Effector memory CD8-positive, alpha-beta T cell (primary cell): ENCODE data around the gene GRN.
"Not testable (repeated sequence)": the region's sequence is repeated elsewhere in the genome, so short reads cannot be mapped to it uniquely, and the experiment has no call there.

ENCODE experiments used
- ATAC-seq: fragments of 150-1000 bp; cut with Tn5 transposase; replicated peaks from 2 replicates; pipeline ENCODE4 v1.10.0; 2021; ENCODE audit warnings: mild to moderate bottlenecking, moderate library complexity
- DNase-seq, 3 experiments: peaks; one replicate each; pipeline ENCODE4 v3.0.0; 2021
- H3K27ac Mint-ChIP-seq, 2 donors: one replicate each; pipeline ENCODE4 v1.8.0; 2022; ENCODE audit warnings: mild to moderate bottlenecking in 2 of 2, mixed read lengths in 2 of 2, moderate library complexity in 2 of 2
- H3K27me3 Mint-ChIP-seq, 2 donors: one replicate each; pipeline ENCODE4 v1.8.0; 2022; ENCODE audit warnings: mixed read lengths in 2 of 2
- H3K36me3 Mint-ChIP-seq: one replicate; pipeline ENCODE4 v1.8.0; 2022; ENCODE audit warnings: mild to moderate bottlenecking, moderate library complexity, mixed read lengths; ENCODE audit not compliant: insufficient read depth
- H3K4me1 Mint-ChIP-seq, 2 donors: one replicate each; pipeline ENCODE4 v1.8.0; 2022; ENCODE audit warnings: low read depth in 2 of 2, mixed read lengths in 2 of 2
- H3K4me3 Mint-ChIP-seq, 2 donors: one replicate each; pipeline ENCODE4 v1.8.0; 2022; ENCODE audit warnings: mild to moderate bottlenecking in 2 of 2, mixed read lengths in 2 of 2, moderate library complexity in 2 of 2
- H3K9me3 Mint-ChIP-seq, 2 donors: one replicate each; pipeline ENCODE4 v1.8.0; 2022; ENCODE audit warnings: mixed read lengths in 2 of 2

Gene GRN

DNA sequence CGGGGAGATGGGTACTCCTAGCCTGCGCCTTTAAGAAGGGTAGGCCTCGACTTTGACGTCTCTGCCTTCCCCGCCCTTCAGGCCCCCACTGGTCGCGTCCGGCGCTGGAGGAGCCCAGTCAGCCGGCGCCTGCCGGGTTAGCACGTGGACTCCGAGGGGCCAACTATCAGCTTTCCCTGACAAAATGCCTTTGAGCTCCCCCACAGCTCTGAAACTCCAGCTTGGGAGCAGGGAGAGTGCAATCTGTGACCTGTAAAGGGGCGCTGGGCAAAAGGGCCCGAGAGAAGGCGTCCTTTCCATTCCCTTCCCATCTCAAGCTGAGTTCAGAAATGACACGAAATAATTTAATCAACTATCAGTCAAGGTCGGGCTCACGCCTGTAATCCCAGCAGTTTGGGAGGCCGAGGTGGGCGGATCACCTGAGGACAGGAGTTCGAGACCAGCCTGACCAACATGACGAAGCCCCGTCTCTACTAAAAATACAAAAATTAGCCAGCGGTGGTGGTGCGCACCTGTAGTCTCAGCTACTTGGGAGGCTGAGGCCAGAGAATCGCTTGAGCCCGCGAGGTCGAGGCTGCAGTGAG, 18.1 kb upstream of the GRN start:
- Mint-ChIP-seq H3K36me3 (peaks cover 28% of the 10 kb centered on the region), H3K4me3 (peak overlapping the region; percentile 90 to 96), H3K9me3 (no peaks in the 10 kb centered on the region), H3K27ac (peak overlapping the region; percentile 90 to 94), H3K27me3 (no peaks in the 10 kb centered on the region), H3K4me1 (peaks cover 22 to 25% of the 10 kb centered on the region in 2 donors)
- DNase-seq (peak; percentile 91), ATAC-seq (peak; percentile 75)

DNA sequence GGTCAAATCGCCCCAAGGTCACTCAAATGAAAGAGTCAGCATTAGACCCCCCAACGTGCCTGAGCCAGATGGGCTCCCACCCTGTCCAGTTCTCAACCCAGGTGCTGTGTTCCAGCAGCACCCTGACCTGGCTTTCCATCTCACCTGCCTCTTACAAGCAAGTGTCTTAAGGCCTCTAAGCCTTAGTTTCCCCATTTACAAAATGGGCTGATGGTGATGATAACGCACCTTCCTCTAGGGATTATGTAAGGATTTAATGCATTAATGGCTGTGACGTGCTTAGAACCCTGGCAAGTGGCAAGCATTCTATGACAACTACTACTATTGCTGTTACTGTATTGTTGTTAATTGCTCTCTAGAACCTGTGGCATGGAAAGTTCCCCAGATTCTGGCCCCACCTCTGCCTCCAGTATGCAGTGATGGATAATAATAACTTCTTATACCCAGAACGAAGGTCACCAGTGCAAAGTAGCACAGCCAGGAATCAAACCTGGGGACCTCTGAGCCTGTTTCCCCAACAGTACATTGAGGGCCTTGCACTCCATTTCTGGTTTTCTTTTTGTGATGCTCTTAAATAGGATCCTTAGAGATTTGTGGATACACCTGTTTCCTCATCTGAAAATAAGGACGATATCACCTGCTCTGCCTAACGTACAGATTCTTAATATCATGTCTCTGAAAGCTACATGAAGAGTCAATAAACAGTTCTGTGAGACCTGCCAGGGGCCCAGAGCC, 17.2 kb upstream of the GRN start:
- ATAC-seq, result no peak
- peak overlapping the region in 1 of 2 donors; percentile 19 for H3K4me3 Mint-ChIP-seq
- H3K27ac Mint-ChIP-seq, result no peak overlapping the region
- DNase-seq, result no peak
- H3K27me3 Mint-ChIP-seq, result no peaks in the 10 kb centered on the region
- H3K4me1 Mint-ChIP-seq, result peaks cover 18 to 21% of the 10 kb centered on the region in 2 donors
- H3K9me3 Mint-ChIP-seq, result no peaks in the 10 kb centered on the region
- peaks cover 26% of the 10 kb centered on the region for H3K36me3 Mint-ChIP-seq

DNA sequence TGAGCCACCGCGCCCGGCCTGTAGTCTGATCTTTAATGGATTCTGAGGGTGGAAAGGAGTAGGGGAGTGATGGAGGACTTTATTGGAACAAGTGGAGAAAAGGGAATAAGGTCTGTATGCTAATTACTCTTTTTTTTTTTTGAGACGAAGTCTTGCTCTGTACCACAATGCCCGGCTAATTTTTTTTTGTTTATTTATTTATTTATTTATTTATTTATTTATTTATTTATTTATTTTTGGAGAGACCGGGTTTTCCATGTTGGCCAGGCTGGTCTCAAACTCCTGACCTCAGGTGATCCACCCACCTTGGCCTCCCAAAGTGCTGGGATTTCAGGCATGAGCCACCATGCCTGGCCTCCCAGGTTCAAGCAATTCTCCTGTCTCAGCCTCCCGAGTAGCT, 15.6 kb upstream of the GRN start:
- DNase-seq, H3K27me3 Mint-ChIP-seq, H3K27ac Mint-ChIP-seq, ATAC-seq, H3K4me3 Mint-ChIP-seq, H3K9me3 Mint-ChIP-seq: not testable (repeated sequence)
- H3K4me1 Mint-ChIP-seq, result peaks cover 17% of the 10 kb centered on the region in 2 donors
- peaks cover 20% of the 10 kb centered on the region for H3K36me3 Mint-ChIP-seq

DNA sequence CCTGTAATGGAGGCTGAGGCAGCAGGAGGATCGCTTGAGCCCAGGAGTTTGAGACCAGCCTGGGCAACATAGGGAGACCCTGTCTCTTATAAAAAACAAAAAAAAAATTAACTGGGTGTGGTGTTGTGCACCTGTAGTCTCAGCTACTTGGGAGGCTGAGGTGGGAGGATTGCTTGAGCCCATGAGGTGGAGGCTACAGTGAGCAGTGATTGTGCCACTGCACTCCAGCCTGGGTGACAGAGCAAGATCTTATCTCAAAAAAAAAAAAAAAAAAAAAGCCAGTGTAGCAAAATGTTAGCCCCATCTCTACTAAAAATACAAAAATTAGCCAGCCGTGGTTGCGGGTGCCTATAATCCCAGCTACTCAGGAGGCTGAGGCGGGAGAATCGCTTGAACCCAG, 14.8 kb upstream of the GRN start:
- not testable (repeated sequence) for H3K27me3 Mint-ChIP-seq, H3K9me3 Mint-ChIP-seq, H3K27ac Mint-ChIP-seq, ATAC-seq, H3K4me3 Mint-ChIP-seq, DNase-seq
- Mint-ChIP-seq H3K36me3 (peaks cover 15% of the 10 kb centered on the region), H3K4me1 (peaks cover 14% of the 10 kb centered on the region in 2 donors)

DNA sequence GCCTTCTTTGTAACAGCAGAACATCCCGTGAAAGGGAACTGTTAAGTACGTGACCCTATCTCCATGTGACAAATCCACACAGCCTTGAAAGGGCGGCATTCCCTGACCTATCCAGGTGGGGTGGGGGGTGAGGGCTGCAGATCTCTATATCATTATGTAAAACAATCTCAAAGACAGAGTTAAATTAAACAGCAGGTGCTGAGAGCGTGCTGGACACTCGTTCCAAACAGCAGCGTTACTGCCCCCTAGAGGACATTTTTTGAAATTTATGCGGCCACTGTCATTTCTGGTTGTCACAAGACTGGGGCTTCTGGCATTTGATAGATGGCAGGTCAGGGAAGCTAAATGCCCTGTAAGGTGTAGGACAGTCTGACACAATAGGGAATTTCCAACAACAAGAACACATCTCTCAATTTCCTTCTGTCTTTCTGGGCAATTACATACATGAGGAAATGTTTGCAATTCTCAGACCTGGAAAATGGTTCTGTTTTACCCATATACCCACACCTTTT, 13.8 kb upstream of the GRN start:
- Mint-ChIP-seq H3K27me3 (no peaks in the 10 kb centered on the region), H3K4me1 (peaks cover 8% of the 10 kb centered on the region in 2 donors), H3K9me3 (no peaks in the 10 kb centered on the region), H3K36me3 (peaks cover 4% of the 10 kb centered on the region), H3K4me3 (no peak overlapping the region), H3K27ac (no peak overlapping the region)
- DNase-seq, result peak; percentile 77 to 78 (median 77)
- peak; percentile 28 for ATAC-seq

DNA sequence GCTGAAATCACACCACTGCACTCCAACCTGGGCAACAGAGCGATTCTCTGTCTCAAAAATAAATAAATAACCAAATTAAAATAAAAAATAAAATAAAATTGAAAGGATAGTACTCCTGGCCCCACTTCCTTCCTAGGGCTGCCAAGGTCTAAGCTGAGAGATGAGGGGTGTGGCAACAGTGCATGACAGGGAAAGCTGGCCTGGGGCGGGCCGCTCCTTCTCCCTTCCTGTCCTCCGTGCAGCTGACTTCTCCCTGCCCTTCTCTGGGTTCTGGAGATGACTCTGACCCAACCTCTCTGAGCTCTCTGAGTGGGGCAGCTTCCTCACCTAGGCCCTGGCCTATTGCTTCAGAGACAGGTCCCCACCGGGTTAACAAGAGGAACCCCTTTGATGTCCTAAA, 11.7 kb upstream of the GRN start:
- DNase-seq (no peak), ATAC-seq (no peak)
- Mint-ChIP-seq H3K9me3 (no peaks in the 10 kb centered on the region), H3K27me3 (peaks cover 8 to 11% of the 10 kb centered on the region in 2 donors), H3K27ac (no peak overlapping the region), H3K4me1 (peaks cover 4% of the 10 kb centered on the region in 2 donors), H3K4me3 (no peak overlapping the region), H3K36me3 (no peaks in the 10 kb centered on the region)

DNA sequence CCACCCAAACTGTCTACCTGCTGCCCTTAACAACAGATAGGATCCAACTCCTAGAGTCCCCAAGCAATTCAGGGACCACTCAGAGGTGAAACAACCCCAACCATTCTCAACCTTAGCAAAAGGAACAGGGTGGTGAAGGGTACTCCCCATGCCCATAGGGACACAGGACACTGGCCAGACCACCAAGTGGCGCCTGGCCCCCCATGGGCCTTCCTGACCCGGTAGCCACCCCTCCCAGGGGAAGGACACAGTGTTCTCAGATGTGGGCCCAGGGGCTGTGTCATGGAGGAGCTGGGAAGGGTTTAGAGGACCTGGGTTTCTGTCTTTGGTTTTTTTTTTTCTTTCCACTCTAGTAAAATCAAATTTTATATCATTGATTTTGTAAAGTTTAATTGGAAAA, 10.8 kb upstream of the GRN start:
- Mint-ChIP-seq H3K36me3 (no peaks in the 10 kb centered on the region), H3K27me3 (peaks cover 14 to 15% of the 10 kb centered on the region in 2 donors), H3K4me1 (peaks cover 4 to 8% of the 10 kb centered on the region in 2 donors), H3K4me3 (no peak overlapping the region), H3K27ac (no peak overlapping the region), H3K9me3 (no peaks in the 10 kb centered on the region)
- DNase-seq (no peak), ATAC-seq (no peak)

DNA sequence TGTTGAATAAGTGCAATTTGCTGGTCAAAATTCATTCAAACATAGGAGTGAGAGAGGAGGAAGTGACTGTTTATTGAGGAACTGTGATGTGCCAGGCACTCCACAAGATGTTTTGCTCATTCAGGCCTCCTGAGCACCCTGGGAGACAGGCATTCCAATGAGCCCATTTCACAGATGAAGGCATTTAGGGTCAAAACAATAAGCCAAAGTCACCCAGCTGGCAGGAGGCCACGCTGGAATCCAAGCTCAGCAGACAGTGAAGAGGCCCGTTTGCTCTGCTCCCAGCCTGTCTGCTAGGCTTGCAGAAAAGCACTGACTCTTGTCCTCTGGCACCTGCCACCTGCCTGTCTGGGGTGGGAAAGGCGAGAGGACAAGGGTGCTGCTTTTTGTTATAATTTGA, 10.4 kb upstream of the GRN start:
- H3K27ac Mint-ChIP-seq, result no peak overlapping the region
- ATAC-seq (no peak), DNase-seq (no peak)
- H3K9me3 Mint-ChIP-seq, result no peaks in the 10 kb centered on the region
- H3K4me3 Mint-ChIP-seq, result no peak overlapping the region
- H3K4me1 Mint-ChIP-seq, result peaks cover 4 to 8% of the 10 kb centered on the region in 2 donors
- H3K27me3 Mint-ChIP-seq, result peaks cover 14 to 15% of the 10 kb centered on the region in 2 donors
- H3K36me3 Mint-ChIP-seq, result no peaks in the 10 kb centered on the region

DNA sequence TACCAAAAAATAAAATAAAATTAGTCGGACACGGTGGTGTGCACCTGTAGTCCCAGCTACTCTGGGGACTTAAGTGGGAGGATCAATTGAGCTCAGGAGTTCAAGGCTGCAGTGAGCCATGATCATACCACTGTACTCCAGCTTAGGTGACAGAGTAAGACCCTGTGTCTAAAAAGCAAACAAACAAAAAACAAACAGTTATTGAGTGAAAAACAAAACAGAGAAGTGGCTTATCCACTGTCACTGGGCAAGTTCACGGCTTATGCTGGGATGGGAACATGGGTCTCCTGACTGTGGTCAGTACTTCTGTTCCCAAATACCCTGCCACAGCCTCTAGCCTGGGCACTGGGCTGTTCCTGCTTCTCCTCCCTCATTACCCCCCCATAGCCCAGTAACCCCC, 9.5 kb upstream of the GRN start:
- no peak overlapping the region for H3K4me3 Mint-ChIP-seq
- H3K4me1 Mint-ChIP-seq, result peaks cover 4 to 8% of the 10 kb centered on the region in 2 donors
- no peaks in the 10 kb centered on the region for H3K36me3 Mint-ChIP-seq
- DNase-seq (no peak), ATAC-seq (no peak)
- no peak overlapping the region for H3K27ac Mint-ChIP-seq
- no peaks in the 10 kb centered on the region for H3K9me3 Mint-ChIP-seq
- peaks cover 14 to 21% of the 10 kb centered on the region in 2 donors for H3K27me3 Mint-ChIP-seq

DNA sequence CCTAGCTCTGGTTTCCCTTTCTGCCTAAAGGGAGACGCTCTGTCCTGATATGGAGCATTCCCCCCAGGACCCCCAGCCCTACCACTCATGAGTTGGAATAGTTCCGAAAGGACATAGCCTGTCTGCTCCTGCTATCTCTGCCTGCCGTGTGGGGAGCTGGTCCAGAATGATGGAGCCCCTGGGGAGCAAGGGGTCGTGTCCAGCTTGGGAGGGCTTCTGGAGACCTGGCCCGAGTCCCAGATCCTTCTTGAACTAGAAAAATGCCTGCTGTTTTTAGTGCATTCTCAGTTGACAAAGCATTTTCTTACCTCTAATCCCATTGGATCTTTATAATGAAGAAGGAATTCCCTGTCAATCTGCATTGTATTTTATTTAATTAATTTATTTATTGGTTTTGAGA, 9.1 kb upstream of the GRN start:
- Mint-ChIP-seq H3K36me3 (no peaks in the 10 kb centered on the region), H3K27ac (no peak overlapping the region), H3K27me3 (peaks cover 15 to 24% of the 10 kb centered on the region in 2 donors), H3K4me3 (no peak overlapping the region), H3K4me1 (peaks cover 4 to 8% of the 10 kb centered on the region in 2 donors), H3K9me3 (no peaks in the 10 kb centered on the region)
- no peak for ATAC-seq
- DNase-seq, result no peak

DNA sequence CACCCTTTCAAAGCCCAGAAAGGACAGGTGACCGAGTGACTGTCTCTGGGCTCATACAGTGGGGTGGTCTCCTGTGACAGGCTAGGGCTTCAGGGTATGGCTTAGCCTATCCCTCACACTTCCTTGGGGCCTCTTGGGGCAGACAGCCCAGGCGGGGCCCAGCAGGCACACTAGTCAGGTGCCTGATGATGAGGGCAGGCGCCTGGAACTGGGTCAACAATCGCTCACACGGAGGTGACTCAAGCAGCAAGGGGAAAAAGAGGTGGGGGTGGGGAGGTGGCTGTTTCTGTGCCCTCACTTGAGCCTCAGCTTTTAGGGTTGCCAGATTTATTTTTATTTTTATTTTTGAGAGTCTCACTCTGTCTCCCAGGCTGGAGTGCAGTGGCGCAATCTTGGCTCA, 6.4 kb upstream of the GRN start:
- H3K27ac Mint-ChIP-seq, result no peak overlapping the region

DNA sequence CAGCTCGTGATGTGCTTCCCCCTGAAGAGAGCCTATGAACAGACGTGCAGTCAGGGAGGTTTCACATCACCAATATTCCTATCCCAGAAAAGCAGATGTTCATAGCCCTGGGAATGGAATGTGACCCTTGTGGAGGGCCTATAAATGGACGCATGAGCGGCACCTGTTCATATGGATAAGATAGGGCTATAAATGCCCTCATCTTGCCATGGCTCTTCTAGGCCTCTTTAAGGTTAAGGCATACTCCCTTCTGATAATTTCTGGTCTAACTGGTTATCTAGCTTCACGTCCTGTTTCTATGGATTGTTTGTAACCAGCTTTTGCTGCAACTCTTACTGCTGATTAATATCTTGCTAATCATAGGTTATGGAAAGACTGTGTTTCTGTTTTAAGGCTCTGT, 4.5 kb upstream of the GRN start:
- H3K9me3 Mint-ChIP-seq, H3K4me3 Mint-ChIP-seq, H3K36me3 Mint-ChIP-seq, ATAC-seq, DNase-seq, H3K27ac Mint-ChIP-seq: not testable (repeated sequence)
- Mint-ChIP-seq H3K27me3 (peaks cover 35 to 47% of the 10 kb centered on the region in 2 donors), H3K4me1 (peaks cover 17% of the 10 kb centered on the region in 2 donors)

More for the DNA sequence above, 6.4 kb upstream of the GRN start:
- peaks cover under 1 to 4% of the 10 kb centered on the region in 2 donors for H3K4me1 Mint-ChIP-seq
- DNase-seq (no peak), ATAC-seq (peak; percentile 63)
- H3K4me3 Mint-ChIP-seq, result no peak overlapping the region
- no peaks in the 10 kb centered on the region for H3K9me3 Mint-ChIP-seq
- H3K27me3 Mint-ChIP-seq, result peaks cover 35 to 42% of the 10 kb centered on the region in 2 donors
- H3K36me3 Mint-ChIP-seq, result peaks cover 2% of the 10 kb centered on the region

DNA sequence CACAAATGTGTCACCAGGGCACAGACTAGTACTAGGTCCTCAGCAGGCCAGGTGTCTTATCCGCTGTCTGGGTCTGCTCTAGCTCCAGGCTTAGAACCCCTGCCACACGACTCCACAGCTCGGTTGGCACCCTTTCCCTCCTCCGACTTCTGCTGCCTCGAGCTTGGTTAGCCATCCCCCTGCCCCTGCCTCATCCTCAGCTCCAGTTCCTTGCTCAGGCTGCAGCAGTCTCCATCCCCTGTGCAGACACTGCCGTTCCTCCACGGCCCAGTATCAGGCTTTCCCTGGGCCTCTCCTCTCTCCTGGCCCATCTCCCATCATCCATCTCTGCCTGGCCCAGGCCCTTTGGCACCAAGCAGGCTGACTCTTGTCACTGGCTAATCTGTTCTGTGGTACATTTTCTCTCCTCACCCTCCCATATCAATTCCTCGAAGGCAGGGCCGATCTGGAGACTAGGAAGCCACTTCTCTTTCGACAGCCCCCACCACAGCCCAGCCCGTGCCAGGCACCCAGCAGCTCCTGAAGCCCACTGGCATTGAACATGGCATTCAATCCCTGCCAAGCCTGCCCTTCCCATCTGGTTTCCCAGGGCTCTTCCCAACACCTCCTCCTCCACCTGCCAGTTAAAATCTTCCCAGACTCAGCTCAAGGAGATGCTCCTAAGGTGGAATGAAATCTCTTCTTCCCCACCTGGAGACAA, 1.4 kb upstream of the GRN start:
- DNase-seq (no peak), ATAC-seq (no peak)
- H3K9me3 Mint-ChIP-seq, result no peaks in the 10 kb centered on the region
- no peak overlapping the region for H3K27ac Mint-ChIP-seq
- H3K36me3 Mint-ChIP-seq, result peaks cover 6% of the 10 kb centered on the region
- no peak overlapping the region for H3K4me3 Mint-ChIP-seq
- peaks cover 27 to 28% of the 10 kb centered on the region in 2 donors for H3K4me1 Mint-ChIP-seq
- peaks cover 22 to 36% of the 10 kb centered on the region in 2 donors for H3K27me3 Mint-ChIP-seq
